22Rv1 (cell line): ENCODE measurements around the gene SNX24.

Experiments used
- ZFX ChIP-seq: fragments of 450-650 bp; IDR thresholded peaks from 2 replicates; pipeline ENCODE4 v1.6.1; 2017; ENCODE audit warnings: antibody characterized with exemption, borderline replicate concordance
- TF ChIP-seq, protein P1 (sequence below): fragments of 450-650 bp; IDR thresholded peaks from 2 replicates; pipeline ENCODE4 v1.5.1; 2017; ENCODE audit warnings: mild to moderate bottlenecking

DNA sequence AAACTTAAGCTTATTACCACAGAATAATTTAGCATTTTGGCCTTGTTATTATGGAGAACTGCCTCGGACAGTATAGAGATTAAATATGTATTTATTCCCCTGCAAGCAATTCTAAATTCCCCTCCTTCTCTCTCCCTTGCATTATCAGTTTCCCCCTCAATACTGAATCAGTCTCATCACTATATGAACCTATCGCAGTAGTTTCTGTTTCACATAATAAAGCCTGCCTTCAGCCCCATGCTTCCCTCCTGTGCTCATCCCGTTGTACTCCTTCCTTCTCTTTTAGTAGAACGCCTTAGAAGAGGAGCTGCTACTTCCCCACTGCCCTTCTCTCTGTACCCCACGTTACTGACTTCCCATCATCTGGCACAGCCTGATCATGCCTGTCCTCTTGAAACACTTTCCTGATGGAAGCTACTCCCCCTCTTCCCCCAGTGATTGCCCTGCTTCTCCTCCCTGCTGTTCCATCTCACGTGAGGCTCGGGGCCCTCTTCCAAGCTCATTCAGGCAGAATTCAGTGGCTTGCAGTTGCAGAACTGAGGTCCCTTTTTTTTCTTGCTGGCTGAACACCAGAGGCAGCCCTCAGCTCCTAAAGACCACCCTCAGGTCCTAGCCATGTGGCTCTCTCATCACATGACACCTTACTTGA, 97.8 kb downstream of the SNX24 start:
- TF ChIP-seq, protein P1, sequence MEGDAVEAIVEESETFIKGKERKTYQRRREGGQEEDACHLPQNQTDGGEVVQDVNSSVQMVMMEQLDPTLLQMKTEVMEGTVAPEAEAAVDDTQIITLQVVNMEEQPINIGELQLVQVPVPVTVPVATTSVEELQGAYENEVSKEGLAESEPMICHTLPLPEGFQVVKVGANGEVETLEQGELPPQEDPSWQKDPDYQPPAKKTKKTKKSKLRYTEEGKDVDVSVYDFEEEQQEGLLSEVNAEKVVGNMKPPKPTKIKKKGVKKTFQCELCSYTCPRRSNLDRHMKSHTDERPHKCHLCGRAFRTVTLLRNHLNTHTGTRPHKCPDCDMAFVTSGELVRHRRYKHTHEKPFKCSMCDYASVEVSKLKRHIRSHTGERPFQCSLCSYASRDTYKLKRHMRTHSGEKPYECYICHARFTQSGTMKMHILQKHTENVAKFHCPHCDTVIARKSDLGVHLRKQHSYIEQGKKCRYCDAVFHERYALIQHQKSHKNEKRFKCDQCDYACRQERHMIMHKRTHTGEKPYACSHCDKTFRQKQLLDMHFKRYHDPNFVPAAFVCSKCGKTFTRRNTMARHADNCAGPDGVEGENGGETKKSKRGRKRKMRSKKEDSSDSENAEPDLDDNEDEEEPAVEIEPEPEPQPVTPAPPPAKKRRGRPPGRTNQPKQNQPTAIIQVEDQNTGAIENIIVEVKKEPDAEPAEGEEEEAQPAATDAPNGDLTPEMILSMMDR: no peak
- no peak for TF ChIP-seq ZFX
